Suprapubic skin (tissue), 4 donors: ENCODE measurements around the gene SLC9A7. TPM values are rescaled to one million over a fixed set of nuclear protein-coding genes. Genes with fewer than 3 reads are reported as not detected.

ENCODE experiments used
- DNase-seq, 2 donors: peaks; one replicate each; pipeline ENCODE4 v3.0.0-alpha.2; 2019; ENCODE audit warnings: low spot score in 2 of 2
- H3K27ac ChIP-seq: fragments of 200-600 bp; sonication (generic); one replicate; pipeline ENCODE4 v1.5.1; 2019
- H3K27me3 ChIP-seq: fragments of 200-600 bp; sonication (generic); one replicate; pipeline ENCODE4 v1.5.1; 2019
- H3K36me3 ChIP-seq: fragments of 200-600 bp; sonication (generic); one replicate; pipeline ENCODE4 v1.5.1; 2019
- H3K4me1 ChIP-seq: fragments of 200-600 bp; sonication (generic); one replicate; pipeline ENCODE4 v1.5.1; 2019
- H3K4me3 ChIP-seq: fragments of 200-600 bp; sonication (generic); one replicate; pipeline ENCODE4 v1.5.1; 2019; ENCODE audit warnings: mild to moderate bottlenecking
- H3K9me3 ChIP-seq: fragments of 200-600 bp; sonication (generic); one replicate; pipeline ENCODE4 v1.5.1; 2019
- CTCF ChIP-seq, 2 donors: fragments of 200-600 bp in 1 of 2; fragments of 450-650 bp in 1 of 2; sonication (generic) in 1 of 2; IDR thresholded peaks; one replicate each; pipeline ENCODE4 v1.5.1; 2016 to 2019; ENCODE audit warnings: antibody characterized with exemption in 2 of 2, mild to moderate bottlenecking in 1 of 2, moderate library complexity in 1 of 2
- EP300 ChIP-seq: sonication (generic); formaldehyde crosslinking; IDR thresholded peaks from one replicate; pipeline ENCODE4 v1.6.1; 2017; ENCODE audit warnings: antibody characterized with exemption
- POLR2A ChIP-seq, 2 donors: fragments of 450-650 bp; IDR thresholded peaks; one replicate each; pipeline ENCODE4 v1.6.1; 2017; ENCODE audit warnings: antibody characterized with exemption in 2 of 2, mild to moderate bottlenecking in 2 of 2, moderate library complexity in 2 of 2
- POLR2AphosphoS5 ChIP-seq, 3 donors: sonication (generic); formaldehyde crosslinking; IDR thresholded peaks; one replicate each; pipeline ENCODE4 v1.6.1; 2017; ENCODE audit warnings: antibody characterized with exemption in 3 of 3
- WGBS: methylation state at CpG from one replicate; pipeline ENCODE4 v1.1.5; 2018; 5-methylcytosine and 5-hydroxymethylcytosine counted together
- total RNA-seq, 4 donors: library from RNA; depleted of rRNA; stranded (reverse); fragments of >200 nt; gene quantifications; one replicate each; pipeline ENCODE4 v1.1.0, GENCODE V29; 2016

Gene SLC9A7
- total RNA-seq, 4 donors from 2014 or later, result 3.1 to 7.4 (median 6.2) TPM

DNA sequence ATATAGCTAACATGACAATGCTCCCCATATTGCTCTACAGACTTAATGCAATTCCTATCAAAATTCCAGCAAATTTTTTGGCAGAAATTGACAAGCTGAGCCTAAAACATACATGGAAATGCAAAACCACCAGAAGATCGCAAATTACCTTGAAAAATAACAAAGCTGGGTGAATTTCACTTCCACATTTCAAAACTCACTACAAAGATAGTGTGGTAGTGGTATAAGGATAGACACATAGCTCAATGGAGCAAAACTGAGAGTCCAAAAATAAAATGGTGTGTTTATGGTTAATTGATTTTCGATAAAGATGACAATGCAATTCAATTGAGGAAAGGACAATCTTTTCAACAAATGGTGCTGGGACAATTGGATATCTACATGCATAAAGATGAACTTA, 65.8 kb downstream of the SLC9A7 start:
- no peak for DNase-seq
- Histone ChIP-seq H3K9me3 (no peaks in the 10 kb centered on the region), H3K36me3 (no peaks in the 10 kb centered on the region), H3K27ac (no peak overlapping the region), H3K4me3 (no peak overlapping the region), H3K27me3 (no peaks in the 10 kb centered on the region), H3K4me1 (no peaks in the 10 kb centered on the region)
- 72% methylated on average over 2 of the region's 2 CpGs for WGBS
- TF ChIP-seq POLR2AphosphoS5 (IDR thresholded peaks at IDR 0.05) (no peak), POLR2A (IDR thresholded peaks at IDR 0.05) (no peak), EP300 (no peak), CTCF (IDR thresholded peaks at IDR 0.05) (no peak)

DNA sequence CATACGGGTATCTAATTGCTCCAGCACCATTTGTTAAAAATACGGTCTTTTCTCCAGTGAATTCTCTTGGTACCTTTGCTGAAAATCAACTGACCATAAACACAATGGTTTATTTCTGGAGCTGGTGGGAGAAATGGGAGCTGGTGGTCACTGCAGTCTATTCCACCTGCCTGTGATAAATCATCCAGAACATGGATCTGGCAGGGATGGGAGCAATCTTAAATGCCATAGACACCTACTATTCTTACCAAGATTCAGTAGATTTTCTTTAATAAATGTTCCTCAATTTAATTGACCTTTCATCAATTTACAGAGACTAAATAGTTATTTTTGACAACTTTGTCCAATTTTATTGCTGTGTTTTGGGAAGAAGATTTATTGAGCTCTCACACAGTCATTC, 68.1 kb downstream of the SLC9A7 start:
- H3K36me3 ChIP-seq, result no peaks in the 10 kb centered on the region
- TF ChIP-seq EP300 (no peak), POLR2A (IDR thresholded peaks at IDR 0.05) (no peak), POLR2AphosphoS5 (IDR thresholded peaks at IDR 0.05) (no peak), CTCF (IDR thresholded peaks at IDR 0.05) (no peak)
- H3K4me3 ChIP-seq, result no peak overlapping the region
- no peak for DNase-seq
- H3K27ac ChIP-seq, result no peak overlapping the region
- H3K9me3 ChIP-seq, result no peaks in the 10 kb centered on the region
- no peaks in the 10 kb centered on the region for H3K27me3 ChIP-seq
- H3K4me1 ChIP-seq, result no peaks in the 10 kb centered on the region
- WGBS, result 96% methylated on average over 2 of the region's 2 CpGs

- no peak for TF ChIP-seq EP300
- TF ChIP-seq POLR2A (IDR thresholded peaks at IDR 0.05), result no peak
- no peak for TF ChIP-seq CTCF (IDR thresholded peaks at IDR 0.05)
- TF ChIP-seq POLR2AphosphoS5 (IDR thresholded peaks at IDR 0.05), result no peak
- Histone ChIP-seq H3K4me3 (no peak overlapping the region), H3K27me3 (no peaks in the 10 kb centered on the region), H3K27ac (no peak overlapping the region), H3K9me3 (no peaks in the 10 kb centered on the region), H3K36me3 (no peaks in the 10 kb centered on the region), H3K4me1 (no peaks in the 10 kb centered on the region)
- no peak for DNase-seq
- 34% methylated on average over 2 of the region's 2 CpGs for WGBS
Observed at GRCh38 chrX:46687619-46688018, 71.3 kb downstream of the SLC9A7 start.

DNA sequence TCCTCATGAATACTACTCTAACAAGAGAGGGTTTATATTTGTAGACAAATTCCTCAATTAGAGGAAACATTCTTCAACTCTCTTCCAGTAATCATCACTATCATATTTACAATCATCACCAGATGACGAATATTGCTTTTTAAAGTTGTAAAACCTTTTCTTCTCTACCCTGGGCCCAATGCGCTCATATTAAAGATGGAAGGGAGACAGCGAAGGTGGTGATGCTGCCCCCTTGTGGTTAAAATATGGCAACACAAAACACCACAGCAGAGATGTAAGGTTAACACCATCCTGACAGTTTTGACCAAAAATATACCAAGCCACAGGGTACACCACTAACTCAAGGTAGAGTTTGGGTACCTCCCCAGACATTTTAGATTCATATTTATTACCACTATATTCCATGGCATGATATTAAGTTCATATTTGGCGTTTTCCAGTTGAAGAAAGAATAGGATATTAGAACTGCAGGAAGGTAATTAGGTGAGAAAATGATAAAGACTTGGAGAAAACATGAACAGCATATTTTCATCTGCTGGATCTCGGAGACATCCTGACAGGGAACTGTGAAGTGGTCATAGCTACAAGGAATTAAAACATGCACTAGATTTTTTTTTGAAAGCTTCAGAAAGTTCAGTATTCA, 72.8 kb downstream of the SLC9A7 start:
- Histone ChIP-seq H3K27me3 (no peaks in the 10 kb centered on the region), H3K4me1 (no peaks in the 10 kb centered on the region), H3K27ac (no peak overlapping the region), H3K9me3 (no peaks in the 10 kb centered on the region), H3K4me3 (no peak overlapping the region), H3K36me3 (no peaks in the 10 kb centered on the region)
- no peak for DNase-seq
- 26% methylated on average over 5 of the region's 5 CpGs for WGBS
- no peak for TF ChIP-seq EP300
- TF ChIP-seq CTCF (IDR thresholded peaks at IDR 0.05), result peak; percentile 46

DNA sequence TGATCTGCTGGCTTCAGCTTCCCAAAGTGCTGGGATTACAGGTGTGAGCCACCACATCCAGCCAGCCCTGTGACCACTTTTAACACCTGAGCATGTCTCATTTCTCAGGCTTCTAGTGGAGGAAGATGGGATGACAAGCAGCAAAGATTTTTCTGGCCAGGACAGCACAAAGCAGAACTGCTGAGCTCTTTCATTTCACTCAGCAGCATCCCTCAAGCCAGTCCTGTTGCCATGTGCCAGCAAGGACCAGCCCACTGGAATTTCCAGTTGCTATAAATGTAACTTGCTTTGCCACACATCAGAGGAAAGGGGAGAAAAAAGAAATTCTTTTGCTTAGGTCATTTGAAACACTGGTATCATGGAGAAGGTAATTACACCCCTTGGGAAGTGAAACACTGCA, 75.9 kb downstream of the SLC9A7 start:
- TF ChIP-seq POLR2AphosphoS5 (IDR thresholded peaks at IDR 0.05) (no peak), POLR2A (IDR thresholded peaks at IDR 0.05) (no peak), EP300 (no peak), CTCF (IDR thresholded peaks at IDR 0.05) (no peak)
- no peak overlapping the region for H3K27ac ChIP-seq
- H3K36me3 ChIP-seq, result no peaks in the 10 kb centered on the region
- no peaks in the 10 kb centered on the region for H3K4me1 ChIP-seq
- DNase-seq, result no peak
- no peaks in the 10 kb centered on the region for H3K9me3 ChIP-seq
- H3K4me3 ChIP-seq, result no peak overlapping the region
- H3K27me3 ChIP-seq, result no peaks in the 10 kb centered on the region
